IPS-18c (cell line): ENCODE results near the gene OLFM1.

ENCODE experiments used
- H3K4me3 ChIP-seq: 2 replicates; pipeline ENCODE4 v1.7.0; 2013; ENCODE audit warnings: low read depth, mild to moderate bottlenecking, low read length, moderate library complexity; ENCODE audit not compliant: insufficient read depth
- H3K9me3 ChIP-seq: one replicate; pipeline ENCODE4 v1.6.1; 2013; ENCODE audit warnings: mild to moderate bottlenecking, low read length, moderate library complexity; ENCODE audit not compliant: control insufficient read depth, insufficient read depth

OLFM1 gene

DNA sequence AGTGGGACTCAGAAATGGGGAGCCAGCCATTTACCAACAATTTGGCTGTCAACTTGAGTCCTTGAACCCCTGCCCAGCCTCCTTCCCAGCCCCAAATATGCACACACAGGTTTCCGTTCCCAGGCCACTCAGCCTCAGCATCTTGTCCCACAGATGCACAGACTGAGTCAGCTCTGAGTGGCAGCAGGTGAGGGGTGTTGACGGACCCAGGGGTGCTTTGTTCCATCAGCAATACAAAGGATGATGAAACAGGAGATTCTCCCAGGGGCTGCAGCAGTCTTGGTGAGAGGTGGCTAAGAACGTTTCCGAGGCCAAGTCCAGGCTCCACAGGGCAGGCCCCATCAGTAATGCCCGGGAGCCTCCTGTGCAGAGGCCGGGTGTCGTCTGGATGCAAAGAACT, 4.9 kb upstream of the OLFM1 start:
- no peaks in the 10 kb centered on the region for H3K9me3 ChIP-seq
- no peak overlapping the region for H3K4me3 ChIP-seq

DNA sequence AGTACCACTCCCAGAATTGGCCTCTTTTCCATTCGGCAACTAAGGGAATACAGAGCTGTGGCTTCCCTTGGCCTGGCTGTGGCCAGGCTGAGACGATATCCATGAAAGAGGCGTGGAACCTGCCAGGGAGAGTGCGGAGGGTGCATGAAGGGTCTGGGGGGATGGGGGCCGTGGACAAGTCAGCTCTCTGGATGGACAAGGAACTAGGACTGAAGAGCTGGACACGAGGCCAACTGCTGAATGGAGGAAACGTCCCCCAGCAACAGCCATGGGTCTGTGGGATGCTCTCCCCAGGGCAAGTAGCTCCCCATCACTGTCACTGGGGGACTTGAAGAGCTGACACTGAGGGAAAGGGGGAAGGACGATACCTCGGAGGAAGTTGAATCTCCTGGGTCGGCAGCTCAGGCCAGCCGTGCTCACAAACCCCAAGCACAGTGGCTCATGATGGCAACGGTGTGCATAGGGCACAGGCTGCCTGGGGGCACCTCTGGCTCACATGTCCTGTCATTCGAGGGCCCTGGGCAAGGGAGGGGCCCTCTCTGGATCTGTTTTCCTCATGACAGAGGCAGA, 4.1 kb upstream of the OLFM1 start:
- Histone ChIP-seq H3K9me3 (no peaks in the 10 kb centered on the region), H3K4me3 (no peak overlapping the region)

GRCh38 chr9:135083831-135084230, 3.6 kb upstream of the OLFM1 start:
- no peaks in the 10 kb centered on the region for H3K9me3 ChIP-seq

DNA sequence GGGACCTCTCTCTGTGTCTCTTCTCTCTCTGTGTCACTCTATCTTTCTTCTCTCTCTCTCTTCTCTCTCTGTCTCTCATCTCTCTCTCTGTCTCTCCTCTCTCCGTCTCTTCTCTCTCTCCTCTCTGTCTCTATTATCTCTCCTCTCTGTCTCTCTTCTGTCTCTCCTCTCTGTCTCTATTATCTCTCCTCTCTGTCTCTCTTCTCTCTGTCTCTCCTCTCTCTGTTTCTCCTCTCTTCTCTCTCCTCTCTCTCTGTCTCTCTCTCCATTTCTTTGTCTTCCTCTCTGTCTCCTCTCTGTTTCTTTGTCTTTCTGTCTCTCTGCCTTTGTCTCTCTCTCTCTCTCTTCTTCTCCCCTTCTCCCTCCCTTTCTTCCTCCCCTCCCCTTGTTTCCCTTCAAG, 3.2 kb upstream of the OLFM1 start:
- Histone ChIP-seq H3K4me3 (no peak overlapping the region), H3K9me3 (no peaks in the 10 kb centered on the region)

More at GRCh38 chr9:135083831-135084230, 3.6 kb upstream of the OLFM1 start:
- H3K4me3 ChIP-seq = no peak overlapping the region

GRCh38 chr9:135084881-135085760, 2.3 kb upstream of the OLFM1 start:
- Histone ChIP-seq H3K9me3 (no peaks in the 10 kb centered on the region), H3K4me3 (no peak overlapping the region)

- H3K4me3 ChIP-seq = no peak overlapping the region
These were observed 1.5 kb upstream of the OLFM1 start for GRCh38 chr9:135085830-135086546.

GRCh38 chr9:135086597-135087488, 625 bp upstream of the OLFM1 start:
- Histone ChIP-seq H3K9me3 (no peaks in the 10 kb centered on the region), H3K4me3 (peak overlapping the region; percentile 36)

More at GRCh38 chr9:135085830-135086546, 1.5 kb upstream of the OLFM1 start:
- H3K9me3 ChIP-seq = no peaks in the 10 kb centered on the region

DNA sequence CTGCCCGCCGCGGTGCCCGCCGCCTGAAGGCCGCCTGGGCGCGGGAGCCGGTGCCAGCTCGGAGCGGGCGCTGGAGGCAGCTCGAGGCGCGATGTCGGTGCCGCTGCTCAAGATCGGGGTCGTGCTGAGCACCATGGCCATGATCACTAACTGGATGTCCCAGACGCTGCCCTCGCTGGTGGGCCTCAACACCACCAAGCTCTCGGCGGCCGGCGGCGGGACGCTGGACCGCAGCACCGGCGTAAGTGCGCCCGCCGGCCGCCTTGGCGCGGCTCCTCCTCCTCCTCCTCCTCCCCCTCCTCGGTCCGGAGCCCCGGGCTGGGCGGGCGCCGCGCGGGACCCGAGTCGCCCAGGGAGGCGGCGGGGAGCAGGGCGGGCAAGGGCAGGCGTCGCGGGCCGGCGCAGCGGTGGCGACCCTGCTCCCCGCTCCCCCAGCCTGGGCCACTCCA, 455 bp downstream of the OLFM1 start:
- Histone ChIP-seq H3K4me3 (peak overlapping the region; percentile 47), H3K9me3 (no peaks in the 10 kb centered on the region)

DNA sequence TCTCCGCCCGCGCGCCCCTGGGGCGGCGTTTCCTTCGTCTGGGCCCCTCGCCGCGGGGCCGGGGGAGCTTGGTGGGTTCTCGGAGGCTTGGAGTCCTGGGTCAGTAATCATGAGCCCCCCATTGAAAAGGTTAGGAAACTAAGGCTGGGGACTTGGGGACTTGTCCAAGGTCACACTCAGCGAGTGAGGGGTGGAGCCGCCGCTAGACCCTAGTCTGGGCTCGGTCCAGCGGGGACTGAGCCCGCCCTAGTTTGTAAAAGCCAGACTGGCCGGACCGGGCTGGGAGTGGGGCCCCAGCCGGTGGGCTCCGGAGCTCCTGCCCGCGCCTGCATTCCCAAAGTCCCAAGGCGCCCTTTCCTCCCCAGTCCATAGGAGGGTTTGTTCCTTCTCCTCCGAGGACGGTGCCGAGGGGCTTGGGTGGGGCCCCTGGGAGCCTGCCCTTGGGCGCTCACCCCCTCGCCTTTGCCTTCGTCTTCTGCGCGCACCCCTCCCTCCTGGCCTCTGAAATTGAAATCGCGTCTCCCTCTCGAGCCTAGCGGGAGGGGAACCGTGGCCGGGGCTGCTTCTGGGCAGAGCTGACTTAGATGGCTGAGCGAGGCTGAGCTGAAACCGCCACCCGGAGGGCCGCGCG, 995 bp downstream of the OLFM1 start:
- Histone ChIP-seq H3K4me3 (peak overlapping the region; percentile 47), H3K9me3 (no peaks in the 10 kb centered on the region)

DNA sequence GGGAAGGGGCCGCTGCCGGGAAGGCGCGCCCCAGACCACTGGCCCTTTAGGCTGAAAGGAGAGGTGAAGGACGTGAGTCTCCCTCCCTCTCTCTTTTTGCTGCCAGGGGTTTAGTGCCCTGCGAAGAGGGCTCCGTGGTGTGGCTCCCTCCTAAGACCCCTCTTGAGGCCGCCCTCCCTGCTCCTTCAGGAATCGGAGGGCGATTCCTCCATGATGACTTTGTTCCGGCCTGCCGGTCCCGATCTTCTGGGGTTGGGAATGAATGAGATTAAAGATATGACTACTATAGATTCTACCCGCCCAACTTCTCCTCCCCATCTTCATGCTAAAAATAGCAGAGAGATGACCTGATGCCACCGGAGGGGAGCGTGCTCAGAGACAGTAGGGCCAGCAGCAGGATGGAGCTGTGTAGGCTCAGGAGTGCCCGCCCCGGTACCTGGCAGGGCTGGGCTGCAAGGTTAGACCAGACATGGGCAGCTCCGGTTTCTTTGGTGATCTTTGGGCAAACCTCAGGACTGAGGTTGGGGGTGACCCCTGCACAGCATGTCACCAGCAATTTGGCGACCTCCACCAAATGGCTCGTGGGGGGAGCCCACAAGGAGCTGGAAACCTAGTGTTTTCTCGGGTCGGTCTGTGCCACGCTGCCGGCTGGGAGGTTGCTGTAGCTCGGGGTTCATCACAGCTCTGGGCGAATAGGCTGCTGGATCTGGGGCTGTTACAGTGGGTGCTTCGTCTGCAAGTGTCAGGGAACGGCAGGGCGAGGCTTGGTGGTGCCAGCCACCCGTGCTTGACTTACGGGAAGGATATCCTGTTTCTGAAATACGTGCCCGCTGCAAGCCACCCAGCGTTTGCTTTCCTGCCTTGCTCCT, 1.7 kb downstream of the OLFM1 start:
- Histone ChIP-seq H3K9me3 (no peaks in the 10 kb centered on the region), H3K4me3 (peak overlapping the region; percentile 47)

- H3K4me3 ChIP-seq = no peak overlapping the region
These were observed 2.6 kb downstream of the OLFM1 start for GRCh38 chr9:135090081-135090480.

GRCh38 chr9:135090547-135090946, 3.1 kb downstream of the OLFM1 start:
- Histone ChIP-seq H3K9me3 (no peaks in the 10 kb centered on the region), H3K4me3 (no peak overlapping the region)

More at GRCh38 chr9:135090081-135090480, 2.6 kb downstream of the OLFM1 start:
- H3K9me3 ChIP-seq = no peaks in the 10 kb centered on the region

DNA sequence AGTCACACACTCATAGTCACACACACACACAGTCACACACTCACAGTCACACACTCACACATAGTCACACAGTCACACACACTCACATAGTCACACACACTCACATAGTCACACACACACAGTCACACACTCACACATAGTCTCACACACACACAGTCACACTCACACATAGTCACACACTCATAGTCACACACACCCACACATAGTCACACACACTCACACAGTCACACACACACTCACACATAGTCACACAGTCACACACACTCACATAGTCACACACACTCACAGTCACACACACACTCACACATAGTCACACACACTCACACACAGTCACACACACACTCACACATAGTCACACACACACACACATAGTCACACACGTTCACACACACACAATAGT, 4.1 kb downstream of the OLFM1 start:
- no peak overlapping the region for H3K4me3 ChIP-seq
- no peaks in the 10 kb centered on the region for H3K9me3 ChIP-seq

GRCh38 chr9:135093111-135093510, 5.6 kb downstream of the OLFM1 start:
- Histone ChIP-seq H3K4me3 (no peak overlapping the region), H3K9me3 (no peaks in the 10 kb centered on the region)

- no peaks in the 10 kb centered on the region for H3K9me3 ChIP-seq
- no peak overlapping the region for H3K4me3 ChIP-seq
These were observed 6.6 kb downstream of the OLFM1 start for GRCh38 chr9:135093911-135094584.
